C4-2B (cell line): ENCODE results near the gene MAEL.

Experiments
- CTCF ChIP-seq: fragments of 450-650 bp; conservative IDR thresholded peaks from 2 replicates; pipeline ENCODE4 v1.5.1; 2017; ENCODE audit warnings: mild to moderate bottlenecking
- ZFX ChIP-seq: fragments of 450-650 bp; IDR thresholded peaks from 2 replicates; pipeline ENCODE4 v1.6.1; 2017

- TF ChIP-seq CTCF, result no peak
- no peak for TF ChIP-seq ZFX
Observed at GRCh38 chr1:166951050-166951449, 38.0 kb upstream of the MAEL start.
